Stimulated activated CD4-positive, alpha-beta T cell treated with anti-CD3 and anti-CD28 coated beads, Interleukin-4, amount 100 ng/mL, for 48 hours (primary cell): ENCODE data around the gene ZNF783.
A peak's percentile ranks its signal among the peaks of the same experiment; 100 is the strongest.

ENCODE experiments used
- DNase-seq, 2 donors: peaks; one replicate each; pipeline ENCODE4 v3.0.0-alpha.2; 2020; ENCODE audit warnings: low read depth in 2 of 2

The ZNF783 gene

GRCh38 chr7:149281508-149282330 is 19.7 kb downstream of the ZNF783 start:
- no peak for DNase-seq

- no peak for DNase-seq
These were observed 20.3 kb downstream of the ZNF783 start for GRCh38 chr7:149282331-149282655.

- DNase-seq: no peak
These were observed 21.3 kb downstream of the ZNF783 start for GRCh38 chr7:149283321-149283720.

- no peak for DNase-seq
These were observed 22.3 kb downstream of the ZNF783 start for GRCh38 chr7:149284343-149284742.

GRCh38 chr7:149284850-149285585 is 23.0 kb downstream of the ZNF783 start:
- peak; percentile 98 for DNase-seq

GRCh38 chr7:149285603-149286002 is 23.6 kb downstream of the ZNF783 start:
- DNase-seq: no peak

GRCh38 chr7:149286811-149287400 is 24.9 kb downstream of the ZNF783 start:
- no peak for DNase-seq

- DNase-seq: no peak
These were observed 25.6 kb downstream of the ZNF783 start for GRCh38 chr7:149287622-149288021.

GRCh38 chr7:149289262-149289661 is 27.3 kb downstream of the ZNF783 start:
- DNase-seq: no peak

- DNase-seq: no peak
These were observed 27.9 kb downstream of the ZNF783 start for GRCh38 chr7:149289856-149290255.

GRCh38 chr7:149291036-149291780 is 29.2 kb downstream of the ZNF783 start:
- DNase-seq: no peak

- no peak for DNase-seq
These were observed 29.9 kb downstream of the ZNF783 start for GRCh38 chr7:149291781-149292461.

- DNase-seq: no peak
These were observed 30.4 kb downstream of the ZNF783 start for GRCh38 chr7:149292462-149292823.

- DNase-seq: no peak
These were observed 31.3 kb downstream of the ZNF783 start for GRCh38 chr7:149293338-149293737.

GRCh38 chr7:149293946-149294633 is 32.1 kb downstream of the ZNF783 start:
- DNase-seq: no peak

- no peak for DNase-seq
These were observed 32.9 kb downstream of the ZNF783 start for GRCh38 chr7:149294634-149295480.

- DNase-seq: no peak
These were observed 33.5 kb downstream of the ZNF783 start for GRCh38 chr7:149295481-149295850.

GRCh38 chr7:149296368-149296767 is 34.4 kb downstream of the ZNF783 start:
- DNase-seq: no peak

- DNase-seq: no peak
These were observed 35.2 kb downstream of the ZNF783 start for GRCh38 chr7:149297034-149297755.
